ES-I3 (cell line): ENCODE measurements around the gene ILDR1.
A peak's percentile ranks its signal among the peaks of the same experiment; 100 is the strongest.
"Not testable (repeated sequence)": the region's sequence is repeated elsewhere in the genome, so short reads cannot be mapped to it uniquely, and the experiment has no call there.

Source experiments
- H3K36me3 ChIP-seq: 2 replicates; pipeline ENCODE4 v1.6.1; 2013; ENCODE audit warnings: mild to moderate bottlenecking, low read length, control low read depth, moderate library complexity; ENCODE audit not compliant: insufficient read depth
- H3K4me1 ChIP-seq: 2 replicates; pipeline ENCODE4 v1.6.1; 2013; ENCODE audit warnings: mild to moderate bottlenecking, control low read depth, low read length; ENCODE audit not compliant: insufficient read depth
- H3K9ac ChIP-seq: 2 replicates; pipeline ENCODE4 v1.6.1; 2013; ENCODE audit warnings: low read depth, mild to moderate bottlenecking, low read length, moderate library complexity
- H3K9me3 ChIP-seq: 2 replicates; pipeline ENCODE4 v1.6.1; 2013; ENCODE audit warnings: mild to moderate bottlenecking, low read length, moderate library complexity; ENCODE audit not compliant: control insufficient read depth, insufficient read depth

Gene ILDR1

GRCh38 chr3:122021811-122022401 lies at the start of gene ILDR1:
ILDR1 (minus strand) TSS chr3:122022247; CDS start chr3:122022077, 170 bp downstream.
- H3K4me1 ChIP-seq: no peaks in the 10 kb centered on the region
- H3K36me3 ChIP-seq: no peaks in the 10 kb centered on the region
- H3K9ac ChIP-seq: peak within 1 kb of the TSS; percentile 67; the same call in 1 of the 2 replicates
- no peaks in the 10 kb centered on the region for H3K9me3 ChIP-seq

- Histone ChIP-seq H3K9ac (no peak overlapping the region), H3K4me1 (no peaks in the 10 kb centered on the region), H3K36me3 (no peaks in the 10 kb centered on the region), H3K9me3 (no peaks in the 10 kb centered on the region)
Measured at GRCh38 chr3:122067588-122068240, 45.7 kb upstream of the ILDR1 start.

- Histone ChIP-seq H3K4me1 (no peaks in the 10 kb centered on the region), H3K9me3 (no peaks in the 10 kb centered on the region), H3K9ac (no peak overlapping the region), H3K36me3 (no peaks in the 10 kb centered on the region)
Measured at GRCh38 chr3:122067214-122067550, 45.1 kb upstream of the ILDR1 start.

GRCh38 chr3:122066331-122067213 lies 44.5 kb upstream of the ILDR1 start:
- no peaks in the 10 kb centered on the region for H3K36me3 ChIP-seq
- no peaks in the 10 kb centered on the region for H3K4me1 ChIP-seq
- H3K9ac ChIP-seq: no peak overlapping the region
- no peaks in the 10 kb centered on the region for H3K9me3 ChIP-seq

GRCh38 chr3:122064326-122064725 lies 42.3 kb upstream of the ILDR1 start:
- Histone ChIP-seq H3K36me3 (no peaks in the 10 kb centered on the region), H3K4me1 (no peaks in the 10 kb centered on the region), H3K9me3 (no peaks in the 10 kb centered on the region), H3K9ac (no peak overlapping the region)

- Histone ChIP-seq H3K4me1 (no peaks in the 10 kb centered on the region), H3K36me3 (no peaks in the 10 kb centered on the region), H3K9me3 (no peaks in the 10 kb centered on the region), H3K9ac (no peak overlapping the region)
Measured at GRCh38 chr3:122063908-122064307, 41.9 kb upstream of the ILDR1 start.

- H3K9me3 ChIP-seq: no peaks in the 10 kb centered on the region
- no peak overlapping the region for H3K9ac ChIP-seq
- H3K36me3 ChIP-seq: no peaks in the 10 kb centered on the region
- H3K4me1 ChIP-seq: 0 out of 2 replicates have a peak, but pooled peaks cover 3% of the 10 kb centered on the region
Measured at GRCh38 chr3:122060040-122060698, 38.1 kb upstream of the ILDR1 start.

- Histone ChIP-seq H3K9ac (no peak overlapping the region), H3K36me3 (no peaks in the 10 kb centered on the region), H3K4me1 (0 out of 2 replicates have a peak, but pooled peaks cover 6% of the 10 kb centered on the region), H3K9me3 (no peaks in the 10 kb centered on the region)
Measured at GRCh38 chr3:122058294-122058693, 36.2 kb upstream of the ILDR1 start.

- Histone ChIP-seq H3K4me1 (0 out of 2 replicates have a peak, but pooled peaks cover 6% of the 10 kb centered on the region), H3K9ac (no peak overlapping the region), H3K9me3 (no peaks in the 10 kb centered on the region), H3K36me3 (no peaks in the 10 kb centered on the region)
Measured at GRCh38 chr3:122057671-122058070, 35.6 kb upstream of the ILDR1 start.

GRCh38 chr3:122055215-122055614 lies 33.2 kb upstream of the ILDR1 start, which contains the start of gene CD86:
CD86 (plus strand) TSS chr3:122055362; CDS start chr3:122055490, 128 bp downstream.
- Histone ChIP-seq H3K36me3 (no peaks in the 10 kb centered on the region), H3K9ac (no peak within 1 kb of the TSS), H3K9me3 (no peaks in the 10 kb centered on the region), H3K4me1 (0 out of 2 replicates have a peak, but pooled peaks cover 6% of the 10 kb centered on the region)

- Histone ChIP-seq H3K9me3 (no peaks in the 10 kb centered on the region), H3K9ac (no peak overlapping the region), H3K36me3 (no peaks in the 10 kb centered on the region), H3K4me1 (0 out of 2 replicates have a peak, but pooled peaks cover 6% of the 10 kb centered on the region)
Measured at GRCh38 chr3:122052968-122053367, 30.9 kb upstream of the ILDR1 start.

- H3K9ac ChIP-seq: peak overlapping the region; percentile 15; the same call in 1 of the 2 replicates
- not testable (repeated sequence) for H3K9me3 ChIP-seq, H3K36me3 ChIP-seq, H3K4me1 ChIP-seq
Measured at GRCh38 chr3:122047773-122048172, 25.7 kb upstream of the ILDR1 start.

- H3K4me1 ChIP-seq, H3K9me3 ChIP-seq, H3K36me3 ChIP-seq, H3K9ac ChIP-seq: not testable (repeated sequence)
Measured at GRCh38 chr3:122047296-122047695, 25.2 kb upstream of the ILDR1 start.

GRCh38 chr3:122033023-122033422 lies 11.0 kb upstream of the ILDR1 start:
- Histone ChIP-seq H3K4me1 (no peaks in the 10 kb centered on the region), H3K9ac (no peak overlapping the region), H3K9me3 (no peaks in the 10 kb centered on the region; the same call in 1 of the 2 replicates), H3K36me3 (no peaks in the 10 kb centered on the region)
